Fibroblast of skin of abdomen (primary cell): ENCODE data around the gene ZNF385B.
"Not testable (repeated sequence)": the region's sequence is repeated elsewhere in the genome, so short reads cannot be mapped to it uniquely, and the experiment has no call there.

Experiments
- DNase-seq: peaks from one replicate; pipeline ENCODE4 v3.0.0-alpha.2; 2013

Gene ZNF385B

DNA sequence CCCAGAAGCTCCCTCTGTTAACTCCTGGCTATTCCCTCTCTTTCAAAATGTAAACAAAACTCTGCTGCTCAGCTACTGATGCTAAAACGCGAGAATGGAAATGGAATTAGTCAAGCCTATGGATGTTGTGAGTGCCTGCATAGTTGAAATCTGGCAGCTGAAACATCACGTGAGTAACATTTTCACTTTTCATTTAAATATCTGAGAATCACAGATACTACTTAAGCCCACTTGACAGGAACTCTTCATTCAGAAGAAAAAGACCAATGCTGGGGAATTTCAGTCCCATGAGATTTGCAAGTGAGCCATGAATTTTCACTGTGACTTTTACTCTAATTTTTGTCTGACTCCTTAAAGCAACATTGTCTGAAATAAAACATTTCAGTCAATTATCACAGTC lies 381.5 kb downstream of the ZNF385B start:
- DNase-seq: peak; percentile 4

DNA sequence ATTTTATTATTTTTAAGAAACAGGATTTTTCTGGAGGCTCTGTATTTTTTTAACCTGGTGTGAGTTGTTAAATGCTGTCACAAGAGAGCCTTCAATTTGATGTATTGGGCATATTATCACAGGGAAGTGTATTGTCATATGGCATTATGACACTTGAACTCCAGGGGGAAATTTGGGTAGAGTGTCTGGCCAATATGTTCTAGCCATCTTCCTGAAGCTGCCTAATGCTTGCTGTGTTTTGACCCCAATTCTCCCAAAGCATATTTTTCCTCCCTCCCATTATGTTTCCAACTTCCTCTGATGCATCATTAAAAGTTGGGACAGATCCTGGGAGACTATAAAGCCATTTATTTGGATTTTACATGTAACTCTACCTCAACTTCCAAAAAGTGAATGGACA lies 382.6 kb downstream of the ZNF385B start:
- DNase-seq: no peak

DNA sequence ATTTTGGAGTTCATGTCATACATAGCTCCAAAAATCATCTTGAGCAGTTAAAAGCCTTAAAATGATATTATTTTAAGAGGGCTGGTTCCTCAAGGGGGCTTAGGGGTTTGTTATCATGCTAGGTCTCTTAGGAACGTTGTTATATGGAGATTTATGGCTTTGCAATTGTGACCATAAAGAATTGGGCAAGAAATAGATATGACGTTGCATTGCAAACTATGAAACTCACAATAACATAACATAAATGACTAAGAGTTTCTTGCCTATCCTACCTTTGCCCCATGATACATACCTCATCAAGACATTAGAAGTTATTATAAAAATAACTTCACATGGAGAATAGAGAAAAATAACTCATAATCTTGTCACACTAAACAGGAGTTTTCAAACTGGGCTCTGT lies 390.4 kb downstream of the ZNF385B start:
- no peak for DNase-seq

DNA sequence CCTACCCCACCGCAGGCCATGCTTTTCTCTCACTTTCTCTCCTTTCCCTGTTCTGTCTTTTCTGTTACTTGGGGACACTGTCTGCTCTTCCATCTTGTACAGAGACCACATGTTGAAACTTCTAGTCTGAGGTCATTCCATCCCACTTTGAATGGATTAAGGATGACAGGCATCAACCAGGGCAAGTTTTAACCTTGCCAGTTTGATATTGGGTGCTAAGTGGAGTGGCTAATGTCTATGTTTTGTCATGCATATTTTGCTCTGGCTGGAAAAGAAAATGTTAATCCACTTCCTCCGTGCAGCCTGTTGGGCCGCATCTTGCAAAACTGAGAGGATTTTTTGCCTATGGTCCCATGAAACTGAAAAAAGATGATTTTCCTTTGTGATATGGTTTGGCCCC lies 391.3 kb downstream of the ZNF385B start:
- DNase-seq: no peak

DNA sequence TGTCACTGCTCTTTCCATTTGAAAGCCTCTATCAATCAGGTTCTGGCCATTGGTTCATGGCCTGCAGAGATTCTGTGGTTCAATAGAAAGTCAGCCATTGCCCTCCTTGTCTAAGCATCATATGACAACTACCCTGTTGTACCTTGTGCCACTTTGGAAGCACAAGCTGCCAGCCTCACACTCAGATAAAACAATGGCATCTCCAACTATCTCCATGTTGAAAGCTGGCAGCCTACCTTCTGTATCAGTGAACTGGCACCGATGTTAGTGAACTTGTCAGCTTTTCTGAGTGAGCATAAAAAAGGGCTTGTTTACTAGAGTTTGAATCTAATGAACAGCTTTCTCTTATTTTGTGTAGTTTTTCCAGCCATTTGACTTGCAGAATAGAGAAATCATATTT lies 393.5 kb downstream of the ZNF385B start:
- no peak for DNase-seq

DNA sequence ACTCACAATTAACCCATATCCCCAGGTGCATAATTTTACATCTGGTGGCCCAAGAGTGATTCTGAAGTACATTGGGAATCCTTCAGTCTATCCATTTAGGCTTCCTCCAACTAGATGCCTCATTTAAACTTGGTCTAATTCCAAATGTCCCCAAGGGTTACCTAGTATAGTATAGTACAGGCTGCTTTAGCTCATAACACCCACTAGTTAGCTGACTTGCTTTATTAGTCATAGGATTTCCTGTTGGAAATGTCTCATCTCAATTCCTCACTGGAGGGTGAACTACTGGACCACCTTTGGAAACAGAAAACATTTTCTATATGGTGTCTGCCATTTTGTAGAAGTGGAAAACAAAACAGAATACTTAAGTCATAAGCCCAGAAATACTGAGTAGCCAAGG lies 394.3 kb downstream of the ZNF385B start:
- peak; percentile 18 for DNase-seq

DNA sequence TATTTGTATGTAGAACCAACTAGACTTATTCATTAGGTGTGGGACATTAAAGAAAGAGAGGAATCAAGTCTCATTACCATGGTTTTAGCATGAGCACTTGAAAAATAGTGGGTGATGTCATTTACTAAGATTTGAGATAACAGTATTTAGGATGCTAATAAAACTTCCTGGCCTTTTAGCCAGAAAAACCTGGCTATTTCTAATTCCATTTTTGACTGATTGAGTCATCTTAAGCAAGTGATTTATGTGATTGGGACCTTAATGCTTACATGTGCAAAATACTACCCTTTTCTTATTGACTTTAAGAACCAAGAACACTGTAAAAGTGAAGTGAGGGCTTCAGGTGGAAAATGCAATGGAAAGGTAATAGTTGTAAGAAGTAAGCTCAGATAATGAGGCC lies 400.0 kb downstream of the ZNF385B start:
- no peak for DNase-seq

DNA sequence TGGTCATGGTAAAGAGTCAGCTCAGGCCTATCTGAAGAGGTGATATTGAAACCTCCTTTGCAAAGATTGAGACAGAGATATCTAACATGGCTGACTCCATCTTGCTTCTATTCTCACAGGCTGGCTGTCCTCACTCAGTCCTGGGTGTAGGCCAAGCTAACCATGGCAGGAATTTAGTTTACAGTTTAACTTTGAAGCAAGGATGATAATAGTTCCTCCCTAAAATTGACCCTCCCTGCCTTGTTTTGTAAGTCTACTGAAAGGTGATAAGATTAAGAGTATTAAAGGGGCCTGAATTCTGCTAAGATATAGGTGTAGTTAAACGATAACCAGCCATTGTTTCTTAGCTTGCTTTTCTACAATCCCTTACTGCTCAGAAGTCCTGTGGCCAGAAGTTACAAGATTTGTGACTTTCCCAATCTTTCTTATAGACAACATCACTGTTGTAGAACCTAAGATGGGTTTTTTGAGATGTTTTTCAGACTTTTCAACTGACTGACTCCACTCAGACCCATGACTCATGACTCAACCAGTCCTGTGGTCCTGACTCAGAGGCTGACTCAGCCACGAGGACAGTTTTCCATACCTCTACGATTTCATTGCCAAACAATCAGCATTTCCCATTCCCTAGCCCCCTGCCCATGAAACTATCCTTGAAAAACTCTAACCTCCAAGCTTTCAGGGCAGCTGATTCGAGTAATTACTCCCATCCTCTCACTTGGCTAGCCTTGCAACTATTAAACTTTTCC lies 401.1 kb downstream of the ZNF385B start:
- DNase-seq: peak; percentile 93

DNA sequence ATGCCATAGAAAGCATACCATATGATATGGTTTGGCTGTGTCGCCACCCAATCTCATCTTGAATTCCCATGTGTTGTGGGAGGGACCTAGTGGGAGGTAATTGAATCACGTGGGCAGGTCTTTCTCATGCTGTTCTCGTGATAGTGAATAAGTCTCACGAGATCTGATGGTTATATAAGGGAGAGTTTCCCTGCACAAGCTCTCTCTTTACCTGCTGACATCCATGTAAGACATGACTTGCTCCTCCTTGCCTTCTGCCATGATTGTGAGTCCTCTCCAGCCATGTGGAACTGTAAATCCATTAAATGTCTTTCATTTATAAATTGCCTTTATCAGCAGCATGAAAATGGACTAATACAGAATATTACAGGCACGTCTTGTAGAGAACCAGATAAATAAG lies 403.3 kb downstream of the ZNF385B start:
- DNase-seq: not testable (repeated sequence)

DNA sequence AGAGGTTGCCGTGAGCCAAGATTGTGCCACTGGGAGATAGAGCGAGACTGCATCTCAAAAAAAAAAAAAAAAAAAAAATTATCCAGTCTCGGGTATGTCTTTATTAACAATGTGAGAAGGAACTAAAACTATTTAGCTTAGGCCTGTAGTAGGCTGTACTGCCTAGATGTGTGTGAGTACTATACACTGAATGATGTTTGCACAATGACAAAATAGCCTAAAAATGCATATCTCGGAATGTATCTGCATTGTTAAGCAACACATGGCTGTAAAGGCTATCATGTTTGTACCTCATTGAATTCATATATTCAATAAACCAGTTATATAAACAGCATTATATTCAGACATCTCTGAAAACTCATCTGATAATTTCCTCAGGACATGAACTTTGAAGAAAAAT lies 405.6 kb downstream of the ZNF385B start:
- DNase-seq: peak; percentile 58

DNA sequence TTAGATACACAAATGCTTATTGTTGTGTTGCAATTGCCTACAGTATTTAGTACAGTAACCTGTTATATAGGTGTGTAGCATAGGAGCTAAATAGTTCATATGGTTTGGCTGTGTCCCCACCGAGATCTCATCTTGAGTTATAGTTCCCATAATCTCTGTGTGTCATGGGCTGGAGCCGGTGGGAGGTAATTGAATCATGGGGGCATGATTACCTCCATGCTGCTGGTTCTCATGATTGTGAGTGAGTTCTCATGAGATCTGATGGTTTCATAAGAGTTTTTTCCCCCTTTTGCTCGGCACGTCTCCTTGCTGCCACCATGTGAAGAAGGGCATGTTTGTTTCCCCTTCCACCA lies 406.3 kb downstream of the ZNF385B start:
- no peak for DNase-seq

DNA sequence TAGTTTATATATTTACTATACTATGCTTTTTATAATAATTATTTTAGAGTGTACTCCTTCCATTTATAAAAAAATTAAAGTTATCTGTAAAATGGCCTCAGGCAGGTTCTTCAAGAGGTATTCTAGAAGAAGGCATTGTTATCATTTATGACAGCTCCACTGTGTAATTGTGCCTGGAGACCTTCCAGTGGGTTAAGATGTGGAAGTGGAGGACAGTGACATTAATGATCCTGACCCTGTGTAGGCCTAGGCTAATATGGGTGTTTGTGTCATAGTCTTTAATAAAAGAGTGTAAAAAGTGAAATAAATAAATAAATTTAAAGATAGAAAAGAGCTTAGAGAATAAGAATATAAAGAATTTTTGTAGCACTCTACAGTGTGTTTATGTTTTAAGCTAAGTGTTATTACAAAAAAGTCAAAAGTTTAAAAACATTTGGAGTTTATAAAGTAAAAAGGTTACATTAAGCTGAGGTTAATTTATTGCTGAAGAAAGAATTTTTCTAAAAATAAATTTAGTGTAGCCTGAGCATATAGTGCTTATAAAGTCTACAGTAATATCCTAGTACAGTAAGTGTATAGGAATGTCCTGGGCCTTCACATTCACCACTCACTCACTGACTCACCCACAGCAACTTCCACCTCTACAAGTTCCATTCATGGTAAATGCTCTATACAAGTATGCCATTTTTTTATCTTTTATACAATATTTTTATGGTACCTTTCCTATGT lies 406.8 kb downstream of the ZNF385B start:
- DNase-seq: peak; percentile 95

DNA sequence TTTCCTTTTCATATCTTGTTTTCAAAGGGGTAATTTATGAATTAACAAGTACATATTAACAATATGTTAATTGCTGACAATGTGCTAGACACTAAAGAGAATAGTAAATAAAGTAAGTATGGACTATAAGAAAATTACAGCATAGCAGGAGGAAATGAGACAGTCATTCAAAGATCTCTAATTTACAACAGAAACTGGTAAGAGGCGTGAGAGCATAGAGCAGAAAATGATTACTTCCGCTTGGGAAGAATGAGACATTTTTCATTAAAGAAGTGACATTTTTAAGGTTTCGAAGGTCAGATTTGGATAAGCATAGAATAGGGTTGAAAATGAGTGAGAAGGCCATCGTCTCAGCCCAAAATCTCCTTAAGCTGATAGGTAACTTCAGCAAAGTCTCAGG lies 412.4 kb downstream of the ZNF385B start:
- no peak for DNase-seq

DNA sequence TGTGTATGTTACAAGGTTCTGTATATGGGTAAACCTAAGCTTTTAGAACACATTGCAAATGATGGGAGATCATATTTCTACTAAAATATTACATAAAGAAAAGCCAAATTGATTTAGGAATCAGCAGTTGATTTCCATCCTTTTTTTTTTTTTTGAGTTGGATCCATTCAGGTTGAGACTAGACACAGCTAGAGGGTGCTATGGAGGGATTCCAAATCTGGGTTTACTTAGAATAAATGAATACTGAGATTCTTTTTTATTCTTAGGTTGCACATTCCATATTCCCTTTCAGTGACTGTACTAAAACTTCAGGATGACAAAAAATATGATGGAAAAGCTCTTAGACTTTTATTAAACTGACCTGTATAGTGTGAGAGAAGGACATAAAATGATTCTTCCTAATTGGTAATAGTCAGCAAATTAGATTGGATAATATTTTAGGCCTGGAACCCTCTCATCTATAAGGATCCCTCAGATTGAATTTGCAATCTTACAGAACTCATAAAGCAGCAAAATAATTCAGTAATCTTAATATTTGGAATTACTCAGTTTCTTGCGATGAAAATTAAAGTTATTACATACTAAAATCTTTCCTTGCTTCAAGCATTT lies 413.5 kb downstream of the ZNF385B start:
- no peak for DNase-seq

DNA sequence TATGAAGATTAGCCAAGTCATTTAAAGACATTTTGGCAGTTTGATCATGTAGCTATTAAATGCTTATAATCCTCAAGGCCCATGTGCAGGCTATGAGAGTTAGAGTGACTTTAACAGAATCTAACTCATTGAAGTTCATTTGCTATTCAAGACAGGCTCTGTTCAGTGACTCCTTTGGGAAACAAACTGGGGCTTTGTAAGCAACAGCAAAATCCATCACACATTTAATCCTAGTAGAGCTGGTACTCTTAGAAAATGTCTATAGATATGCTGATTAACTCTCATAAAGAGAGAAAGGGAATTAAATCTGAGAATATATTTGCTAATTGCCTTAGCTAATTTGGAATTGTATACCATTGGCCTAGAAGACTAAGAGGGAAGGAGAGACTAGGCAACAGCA lies 414.0 kb downstream of the ZNF385B start:
- no peak for DNase-seq

DNA sequence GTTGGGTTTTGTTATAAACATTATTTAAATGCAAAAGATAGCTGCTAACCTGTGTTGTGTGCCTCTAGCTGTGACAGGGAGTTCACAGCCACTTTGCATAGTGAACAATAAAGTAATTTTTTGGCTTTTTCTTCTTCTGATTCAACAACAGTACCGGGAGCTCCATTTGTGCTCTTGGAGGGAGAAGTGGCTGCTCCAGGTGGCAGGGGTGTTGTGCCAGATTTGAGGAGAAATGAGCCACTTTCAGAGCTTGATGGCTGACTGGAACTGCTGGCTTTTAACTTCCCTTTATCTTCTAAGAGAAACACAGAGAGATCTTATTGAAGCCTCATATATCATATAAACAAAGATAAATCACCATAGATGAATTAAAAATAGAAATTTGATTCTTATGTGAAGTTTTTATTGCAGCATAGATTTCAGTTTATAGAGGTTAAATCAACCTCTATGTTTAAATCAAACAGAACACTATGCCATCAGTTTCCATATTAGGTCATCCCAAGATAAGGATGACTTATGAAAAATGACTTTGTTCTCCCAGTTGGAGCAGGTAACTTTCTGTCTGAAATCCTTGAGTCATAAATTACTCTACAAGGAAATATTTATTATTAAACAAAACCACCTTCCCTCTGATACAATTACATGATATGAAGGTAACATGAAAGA lies 414.8 kb downstream of the ZNF385B start:
- DNase-seq: no peak

DNA sequence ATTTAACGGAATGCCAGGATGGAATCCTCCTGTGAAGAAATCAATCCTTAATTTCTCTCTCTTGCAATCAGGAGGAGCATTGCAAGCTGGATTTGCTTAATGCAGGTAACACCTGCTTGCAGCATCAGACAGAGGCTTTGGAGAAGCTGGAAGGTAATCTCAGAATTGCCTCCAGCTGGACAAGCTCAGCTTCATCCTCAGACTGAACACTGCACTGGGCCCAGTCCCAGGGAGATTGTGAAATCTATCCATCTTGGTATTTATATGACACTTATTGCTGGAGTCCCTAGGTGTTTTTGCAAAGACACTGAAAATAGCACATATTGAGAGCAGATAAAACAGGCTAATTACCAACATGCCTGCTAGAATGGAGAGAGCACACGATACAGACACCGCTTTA lies 417.4 kb downstream of the ZNF385B start:
- peak; percentile 29 for DNase-seq

DNA sequence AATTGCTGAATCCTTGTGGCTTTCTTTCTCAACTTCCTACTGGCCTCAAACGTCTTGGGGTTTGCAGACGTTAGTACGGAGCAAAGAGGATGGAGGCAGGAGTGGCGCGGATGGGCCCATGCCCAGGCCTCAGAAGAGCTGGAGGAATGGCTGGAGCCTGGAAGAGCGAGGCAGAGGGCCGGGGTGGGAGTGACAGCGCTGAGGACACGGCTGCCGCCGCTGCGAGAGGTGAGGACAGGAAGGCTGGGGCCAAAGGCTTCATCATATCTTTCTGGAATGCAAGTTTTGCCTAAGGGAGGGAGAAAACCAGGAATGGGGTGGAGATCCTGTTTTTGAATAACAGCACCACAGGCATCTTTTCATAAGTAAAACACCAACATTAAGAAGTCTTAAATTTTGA lies 418.2 kb downstream of the ZNF385B start:
- no peak for DNase-seq

DNA sequence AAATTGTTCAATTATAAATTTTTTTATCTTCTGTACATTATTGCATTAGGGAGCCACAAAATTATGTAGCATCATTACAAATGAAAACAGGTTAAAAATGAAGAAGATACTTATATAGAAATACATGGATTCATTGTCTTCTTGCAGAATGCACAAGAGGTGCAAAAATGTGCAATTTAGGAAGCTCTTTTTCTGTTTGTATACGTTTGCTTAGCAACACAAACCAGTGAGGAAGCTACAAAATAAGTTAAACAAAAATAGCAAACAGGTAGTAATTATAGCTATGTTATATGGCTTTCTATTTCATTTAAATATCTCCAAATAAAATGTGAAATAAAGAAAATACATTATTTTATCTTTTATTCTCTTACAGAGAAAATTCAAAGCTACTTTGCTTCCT lies 419.2 kb downstream of the ZNF385B start:
- DNase-seq: no peak

DNA sequence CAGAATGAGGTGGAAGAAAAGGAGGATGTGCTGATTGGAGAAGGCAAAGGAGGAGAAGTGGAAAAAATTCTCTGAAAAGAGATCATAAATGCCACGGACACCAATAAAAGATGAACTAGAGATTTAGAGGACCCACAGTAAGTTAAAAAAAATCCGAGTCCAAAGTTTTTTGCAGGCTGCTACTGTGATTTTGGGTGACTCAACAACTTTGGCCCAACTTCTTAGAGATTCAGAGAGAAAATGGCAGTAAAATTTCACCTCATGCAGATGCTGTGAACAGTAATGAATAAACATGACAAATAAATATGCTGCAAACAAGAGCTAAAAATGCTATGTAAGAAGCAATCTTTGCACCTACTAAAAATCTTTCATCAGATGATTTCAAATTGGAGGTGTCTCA lies 419.9 kb downstream of the ZNF385B start:
- no peak for DNase-seq

DNA sequence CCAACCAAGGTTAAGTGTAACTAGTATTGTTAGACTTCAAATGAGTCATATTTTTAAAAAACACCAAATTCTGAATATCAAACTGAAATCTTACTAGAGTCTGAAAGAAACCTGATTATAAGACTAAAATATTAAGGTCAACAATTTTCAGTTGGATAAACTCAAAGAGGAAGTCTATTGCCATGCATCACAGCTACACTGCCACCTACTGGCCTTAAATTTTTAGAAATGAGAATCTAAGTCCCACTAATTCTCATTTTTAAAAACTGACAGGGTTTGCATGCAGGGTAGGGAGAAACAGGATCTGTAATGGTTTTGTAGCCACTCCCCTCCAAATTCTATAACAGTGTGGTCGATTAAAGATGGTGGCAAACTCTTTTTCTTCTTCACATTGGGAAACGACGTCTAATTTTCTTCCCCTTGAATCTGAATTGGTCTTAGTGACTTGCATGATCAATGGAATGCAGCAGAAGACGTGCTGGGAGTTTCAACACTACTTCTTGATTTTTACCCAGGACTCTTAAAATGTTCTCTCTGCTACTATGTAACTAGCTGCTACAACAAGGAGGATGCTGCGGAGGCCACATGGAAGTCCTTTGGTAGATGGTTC lies 420.7 kb downstream of the ZNF385B start:
- peak; percentile 20 for DNase-seq

DNA sequence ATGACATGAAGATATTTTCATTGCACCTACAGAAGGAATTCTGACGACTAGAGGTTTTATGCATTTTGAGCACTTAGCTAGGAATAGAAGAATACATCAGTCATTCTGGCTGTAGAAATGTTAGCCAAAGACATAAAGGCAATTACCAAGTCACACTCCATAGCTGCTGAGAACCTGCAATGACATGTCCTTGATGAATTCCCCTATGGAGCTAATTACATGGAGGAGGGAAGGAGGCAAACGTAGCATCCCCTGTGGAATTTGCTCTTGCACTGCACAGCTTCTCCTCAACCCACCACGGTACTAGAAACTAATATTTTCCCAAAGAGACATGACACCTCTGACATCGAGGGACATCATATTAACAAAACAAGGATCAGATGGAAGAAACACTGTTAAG lies 422.8 kb downstream of the ZNF385B start:
- no peak for DNase-seq

DNA sequence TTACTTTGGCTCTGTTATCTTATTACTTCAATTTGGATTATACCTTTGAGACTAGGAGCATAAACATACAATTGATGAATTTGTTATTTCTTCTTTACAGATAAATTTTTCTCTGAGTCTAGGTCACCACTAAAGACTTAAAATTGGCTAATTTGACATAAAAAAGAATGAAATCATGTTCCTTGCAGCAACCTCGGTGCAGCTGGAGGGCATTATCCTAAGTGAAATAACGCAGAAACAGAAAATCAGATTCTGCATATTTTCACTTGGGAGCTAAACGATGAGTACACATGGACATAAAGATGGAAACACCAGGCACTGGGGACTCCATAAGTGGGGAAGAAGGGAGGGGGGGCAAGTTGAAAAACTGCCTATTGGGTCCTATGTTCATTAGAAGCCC lies 424.0 kb downstream of the ZNF385B start:
- DNase-seq: no peak
